Stomach (tissue), 9 donors: Measurements from ENCODE around the gene CRIP2. TPM values are rescaled to one million over a fixed set of nuclear protein-coding genes. Genes with fewer than 3 reads are reported as not detected.

ENCODE experiments used
- DNase-seq, 2 donors: peaks; one replicate each; pipeline versions ENCODE4 v3.0.0 to v3.0.0-alpha.2; 2013 to 2019
- H3K27ac ChIP-seq, 5 donors: fragments of 200-600 bp in 4 of 5; sonication (generic) in 4 of 5; one replicate each; pipeline ENCODE4 v1.5.1; 2013 to 2019; ENCODE audit warnings: mild to moderate bottlenecking in 1 of 5, moderate library complexity in 1 of 5
- H3K27me3 ChIP-seq, 3 donors: fragments of 200-600 bp; sonication (generic); one replicate each; pipeline ENCODE4 v1.5.1; 2017 to 2019; ENCODE audit warnings: mixed run types in 1 of 3
- H3K36me3 ChIP-seq, 4 donors: fragments of 200-600 bp; sonication (generic); 1 replicate in 3 of 4; 2 replicates in 1 of 4; pipeline ENCODE4 v1.5.1; 2016 to 2019
- H3K4me1 ChIP-seq, 4 donors: fragments of 200-600 bp; sonication (generic); one replicate each; pipeline ENCODE4 v1.5.1; 2016 to 2019
- H3K4me3 ChIP-seq, 4 donors: fragments of 200-600 bp; sonication (generic) in 3 of 4; one replicate each; pipeline ENCODE4 v1.5.1; 2016 to 2019; ENCODE audit warnings: mild to moderate bottlenecking in 1 of 4
- H3K9me3 ChIP-seq, 4 donors: fragments of 200-600 bp; sonication (generic); one replicate each; pipeline ENCODE4 v1.5.1; 2016 to 2019
- CTCF ChIP-seq, 7 experiments: fragments of 450-650 bp in 4 of 7; fragments of 200-600 bp in 3 of 7; sonication (generic) in 3 of 7; IDR thresholded peaks; one replicate each; pipeline ENCODE4 v1.5.1; 2016 to 2019; ENCODE audit warnings: antibody characterized with exemption in 7 of 7, control low read depth in 2 of 7, mild to moderate bottlenecking in 1 of 7
- EP300 ChIP-seq: sonication (generic); formaldehyde crosslinking; IDR thresholded peaks from one replicate; pipeline ENCODE4 v1.6.1; 2017; ENCODE audit warnings: antibody characterized with exemption
- POLR2A ChIP-seq, 4 donors: fragments of 450-650 bp; IDR thresholded peaks; one replicate each; pipeline ENCODE4 v1.6.1; 2016; ENCODE audit warnings: antibody characterized with exemption in 4 of 4, control low read depth in 2 of 4, mild to moderate bottlenecking in 1 of 4, moderate library complexity in 1 of 4
- POLR2AphosphoS5 ChIP-seq, 3 donors: sonication (generic); formaldehyde crosslinking; IDR thresholded peaks; one replicate each; pipeline ENCODE4 v1.6.1; 2016; ENCODE audit warnings: antibody characterized with exemption in 3 of 3
- WGBS, 5 donors: extraction: QIAGEN DNeasy Blood & Tissue Kit in 3 of 5; methylation state at CpG; one replicate each; pipeline versions ENCODE4 v1.1.5 to v1.1.7; 2013 to 2018; 5-methylcytosine and 5-hydroxymethylcytosine counted together
- intact Hi-C: fragments of 100-400 bp; cut with DNase I; formaldehyde crosslinking; loops from one replicate; pipeline ENCODE4 v1.15.1; 2023; ENCODE audit warnings: low total_unique reads
- polyA plus RNA-seq, 3 donors: library from polyadenylated mRNA; stranded (reverse); fragments of 200-250 nt; gene quantifications; one replicate each; pipeline ENCODE4 v1.2.3, GENCODE V29; 2013
- total RNA-seq, 5 donors: library from RNA; depleted of rRNA; stranded (reverse); fragments of >200 nt; gene quantifications; one replicate each; pipeline versions ENCODE4 v1.1.0 to v1.2.3, GENCODE V29; 2014 to 2016
- donor health status: healthy with polysubstance abuse.
- donor health status: Bipolar disorder and iron deficiency.
- donor health status: healthy.

CRIP2 gene
- total and polyA plus RNA-seq, 8 donors = 36.0 to 135 (median 74.5) TPM

- H3K36me3 ChIP-seq = peaks cover 0 to 10% (median 0%) of the 10 kb centered on the region in 4 donors
- DNase-seq = no peak
- H3K4me1 ChIP-seq = peaks cover 0 to 6% (median 2%) of the 10 kb centered on the region in 4 donors
- TF ChIP-seq POLR2A (IDR thresholded peaks at IDR 0.05) (no peak), EP300 (no peak), POLR2AphosphoS5 (IDR thresholded peaks at IDR 0.05) (no peak), CTCF (IDR thresholded peaks at IDR 0.05) (no peak)
- no peak overlapping the region for H3K27ac ChIP-seq
- WGBS, 5 donors = 80 to 91% (median 84%) methylated on average over 12 to 21 of the region's 21 CpGs
- H3K27me3 ChIP-seq = no peaks in the 10 kb centered on the region
- H3K4me3 ChIP-seq = no peak overlapping the region
- intact Hi-C loops = loop anchor here (10.0 kb wide), 1 partner anchor 115 kb away; no protein-coding TSS in a partner anchor
- no peaks in the 10 kb centered on the region for H3K9me3 ChIP-seq
Measured at GRCh38 chr14:105500036-105500725, 25.6 kb downstream of the CRIP2 start.

DNA sequence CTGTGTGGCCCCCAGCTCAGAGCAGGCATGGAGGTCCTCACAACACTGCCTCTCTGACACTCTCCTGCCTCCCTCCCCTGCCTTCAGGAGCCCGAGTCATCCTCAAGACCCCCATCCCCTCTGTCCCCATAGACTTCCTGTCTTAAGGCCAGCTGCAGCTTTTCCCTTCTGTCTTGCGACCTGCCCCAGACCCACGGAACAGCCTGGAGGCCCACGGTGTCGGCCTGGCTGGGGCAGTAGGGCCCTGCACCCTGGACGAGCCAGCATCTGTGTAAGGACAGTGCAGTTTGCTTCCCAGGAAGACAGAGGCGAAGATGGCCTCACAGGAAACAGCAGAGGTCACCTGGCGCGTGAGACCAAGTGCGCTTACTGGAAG lies 26.1 kb downstream of the CRIP2 start:
- WGBS, 5 donors = 68 to 75% (median 72%) methylated on average over 10 of the region's 10 CpGs
- no peak overlapping the region for H3K27ac ChIP-seq
- no peak for DNase-seq
- H3K9me3 ChIP-seq = no peaks in the 10 kb centered on the region
- intact Hi-C loops = loop anchor here (10.0 kb wide), 1 partner anchor 116 kb away; no protein-coding TSS in a partner anchor
- no peak overlapping the region for H3K4me3 ChIP-seq
- TF ChIP-seq POLR2AphosphoS5 (IDR thresholded peaks at IDR 0.05) (no peak), POLR2A (IDR thresholded peaks at IDR 0.05) (no peak), CTCF (IDR thresholded peaks at IDR 0.05) (no peak), EP300 (no peak)
- peaks cover 0 to 10% (median 0%) of the 10 kb centered on the region in 4 donors for H3K36me3 ChIP-seq
- peaks cover 0 to 1% (median under 1%) of the 10 kb centered on the region in 4 donors for H3K4me1 ChIP-seq
- H3K27me3 ChIP-seq = no peaks in the 10 kb centered on the region

GRCh38 chr14:105501504-105502291 lies 27.1 kb downstream of the CRIP2 start:
- intact Hi-C loops = loop anchor here (10.0 kb wide), 1 partner anchor 117 kb away; no protein-coding TSS in a partner anchor
- no peaks in the 10 kb centered on the region for H3K27me3 ChIP-seq
- TF ChIP-seq EP300 (no peak), POLR2AphosphoS5 (IDR thresholded peaks at IDR 0.05) (no peak), POLR2A (IDR thresholded peaks at IDR 0.05) (no peak), CTCF (IDR thresholded peaks at IDR 0.05) (no peak)
- H3K36me3 ChIP-seq = peaks cover 0 to 10% (median 0%) of the 10 kb centered on the region in 4 donors
- DNase-seq = no peak
- no peaks in the 10 kb centered on the region for H3K9me3 ChIP-seq
- 85 to 91% (median 87%) methylated on average over 13 of the region's 13 CpGs for WGBS, 5 donors
- H3K27ac ChIP-seq = no peak overlapping the region
- H3K4me3 ChIP-seq = no peak overlapping the region
- no peaks in the 10 kb centered on the region for H3K4me1 ChIP-seq

GRCh38 chr14:105502446-105503295 lies 28.1 kb downstream of the CRIP2 start:
- TF ChIP-seq EP300 (no peak), POLR2A (IDR thresholded peaks at IDR 0.05) (no peak), CTCF (IDR thresholded peaks at IDR 0.05) (no peak), POLR2AphosphoS5 (IDR thresholded peaks at IDR 0.05) (no peak)
- 74 to 80% (median 79%) methylated on average over 12 to 18 of the region's 18 CpGs for WGBS, 5 donors
- H3K4me3 ChIP-seq = no peak overlapping the region
- H3K9me3 ChIP-seq = no peaks in the 10 kb centered on the region
- no peak overlapping the region for H3K27ac ChIP-seq
- no peak for DNase-seq
- H3K4me1 ChIP-seq = no peaks in the 10 kb centered on the region
- intact Hi-C loops = loop anchor here (10.0 kb wide), 1 partner anchor 118 kb away; no protein-coding TSS in a partner anchor
- H3K27me3 ChIP-seq = peaks cover 0 to 5% (median 0%) of the 10 kb centered on the region in 3 donors
- H3K36me3 ChIP-seq = peaks cover 0 to 10% (median 0%) of the 10 kb centered on the region in 4 donors
